ENCODE measurements around the gene TNFAIP8L2.

- TF ChIP-seq CTCF (conservative IDR thresholded peaks at IDR 0.05) (no peak), ZFX (IDR thresholded peaks at IDR 0.05) (no peak)
These were observed 25.4 kb upstream of the TNFAIP8L2 start for GRCh38 chr1:151130987-151131586.

All from C4-2B (cell line).